Esophagus muscularis mucosa (tissue), 3 donors: ENCODE results near the gene LPCAT3.

Experiments used
- POLR2AphosphoS5 ChIP-seq, 2 donors: sonication (generic); formaldehyde crosslinking; IDR thresholded peaks; one replicate each; pipeline ENCODE4 v1.6.1; 2017; ENCODE audit warnings: antibody characterized with exemption in 2 of 2
- TF ChIP-seq, protein P1 (sequence below), 3 experiments: fragments of 200-600 bp in 2 of 3; fragments of 450-650 bp in 1 of 3; sonication (generic) in 2 of 3; IDR thresholded peaks; one replicate each; pipeline ENCODE4 v1.5.1; 2017 to 2019; ENCODE audit warnings: antibody characterized with exemption in 3 of 3, mild to moderate bottlenecking in 2 of 3, moderate library complexity in 1 of 3

GRCh38 chr12:7058850-7059395, 40.6 kb upstream of the LPCAT3 start:
- TF ChIP-seq POLR2AphosphoS5 (IDR thresholded peaks at IDR 0.05) = no peak
- TF ChIP-seq, protein P1, sequence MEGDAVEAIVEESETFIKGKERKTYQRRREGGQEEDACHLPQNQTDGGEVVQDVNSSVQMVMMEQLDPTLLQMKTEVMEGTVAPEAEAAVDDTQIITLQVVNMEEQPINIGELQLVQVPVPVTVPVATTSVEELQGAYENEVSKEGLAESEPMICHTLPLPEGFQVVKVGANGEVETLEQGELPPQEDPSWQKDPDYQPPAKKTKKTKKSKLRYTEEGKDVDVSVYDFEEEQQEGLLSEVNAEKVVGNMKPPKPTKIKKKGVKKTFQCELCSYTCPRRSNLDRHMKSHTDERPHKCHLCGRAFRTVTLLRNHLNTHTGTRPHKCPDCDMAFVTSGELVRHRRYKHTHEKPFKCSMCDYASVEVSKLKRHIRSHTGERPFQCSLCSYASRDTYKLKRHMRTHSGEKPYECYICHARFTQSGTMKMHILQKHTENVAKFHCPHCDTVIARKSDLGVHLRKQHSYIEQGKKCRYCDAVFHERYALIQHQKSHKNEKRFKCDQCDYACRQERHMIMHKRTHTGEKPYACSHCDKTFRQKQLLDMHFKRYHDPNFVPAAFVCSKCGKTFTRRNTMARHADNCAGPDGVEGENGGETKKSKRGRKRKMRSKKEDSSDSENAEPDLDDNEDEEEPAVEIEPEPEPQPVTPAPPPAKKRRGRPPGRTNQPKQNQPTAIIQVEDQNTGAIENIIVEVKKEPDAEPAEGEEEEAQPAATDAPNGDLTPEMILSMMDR (IDR thresholded peaks at IDR 0.05) = no peak
